Ureter (tissue), 1 donor: ENCODE data around the gene TMEM116. TPM values are rescaled to one million over a fixed set of nuclear protein-coding genes. Genes with fewer than 3 reads are reported as not detected.

Experiments used
- DNase-seq: peaks from one replicate; pipeline ENCODE4 v3.0.0-alpha.2; 2020; ENCODE audit warnings: low spot score
- total RNA-seq: library from RNA; stranded (reverse); gene quantifications from one replicate; pipeline ENCODE4 v1.2.4, GENCODE V29; 2023
- donor health status: DM: yes; HTN: yes; CAD: no.

The TMEM116 gene
- total RNA-seq, 1 donor from 2014 or later, result 19.7 TPM

GRCh38 chr12:111894556-111894955 is 118.4 kb downstream of the TMEM116 start:
- no peak for DNase-seq

- no peak for DNase-seq
Measured at GRCh38 chr12:111893287-111893686, 119.7 kb downstream of the TMEM116 start.

GRCh38 chr12:111887926-111888745 is 124.8 kb downstream of the TMEM116 start:
- DNase-seq, result no peak

GRCh38 chr12:111886662-111887545 is 126.1 kb downstream of the TMEM116 start:
- no peak for DNase-seq

- DNase-seq, result no peak
Measured at GRCh38 chr12:111881716-111882115, 131.2 kb downstream of the TMEM116 start.

Other genes starting within 250 kb of the TMEM116 start
- gene ALDH2, start 246.2 kb downstream of the TMEM116 start, total RNA-seq, result 66.9 TPM
- 68.3 TPM for gene MAPKAPK5, start 170.9 kb downstream of the TMEM116 start, total RNA-seq
- 115 TPM for gene ERP29, start 261 bp upstream of the TMEM116 start, total RNA-seq
- gene NAA25, start 95.6 kb upstream of the TMEM116 start, total RNA-seq, result 60.0 TPM
- gene TRAFD1, start 112.4 kb upstream of the TMEM116 start, total RNA-seq, result 37.0 TPM